NK-92 treated with Interleukin-12 subunit alpha and Interleukin-12 subunit beta, amount 100 ng/mL, for 24 hours (cell line): ENCODE measurements around the gene ADARB1.

Source experiments
- DNase-seq: peaks from one replicate; lab custom pipeline; 2025; lab: John Stamatoyannopoulos, UW

ADARB1 gene

GRCh38 chr21:45204395-45204794, 130.0 kb downstream of the ADARB1 start:
- DNase-seq = no peak

DNA sequence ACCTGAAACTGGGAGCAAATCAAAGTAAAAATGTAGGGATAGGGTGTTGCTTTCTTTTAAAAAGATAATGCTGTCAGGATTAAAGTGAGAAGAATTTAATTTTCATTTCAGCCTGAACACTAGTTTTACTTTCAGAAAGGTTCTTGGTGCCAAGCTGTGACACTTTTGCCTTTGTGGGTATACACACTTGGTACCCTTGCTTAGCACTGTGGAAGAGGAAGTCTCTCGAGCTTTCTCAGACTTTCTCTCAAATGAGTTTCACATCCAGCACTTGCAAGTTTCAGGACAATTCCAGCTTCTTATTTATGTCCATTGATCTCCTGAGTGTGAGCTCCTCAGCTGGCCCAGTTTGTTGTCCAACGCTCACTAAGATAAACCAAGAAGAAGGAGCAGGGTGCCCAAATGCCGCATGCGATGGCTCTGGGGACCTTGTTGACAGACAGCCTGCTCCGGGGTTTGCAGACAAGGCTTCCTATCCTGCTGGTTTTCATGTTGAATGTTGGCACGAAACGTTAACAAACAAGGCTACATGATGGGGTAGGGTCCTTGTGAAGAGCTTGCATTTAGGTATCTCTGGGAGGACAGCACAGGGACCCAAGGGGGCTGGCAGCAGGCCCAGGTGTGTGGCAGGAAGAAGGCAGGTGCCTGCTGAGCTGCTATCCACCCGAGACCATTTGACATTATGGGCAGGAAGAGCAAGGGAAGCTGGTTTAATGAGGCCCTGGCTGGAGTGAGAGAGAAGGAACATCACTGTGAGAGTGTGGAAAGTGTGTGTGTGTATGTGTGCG, 133.7 kb downstream of the ADARB1 start:
- no peak for DNase-seq

DNA sequence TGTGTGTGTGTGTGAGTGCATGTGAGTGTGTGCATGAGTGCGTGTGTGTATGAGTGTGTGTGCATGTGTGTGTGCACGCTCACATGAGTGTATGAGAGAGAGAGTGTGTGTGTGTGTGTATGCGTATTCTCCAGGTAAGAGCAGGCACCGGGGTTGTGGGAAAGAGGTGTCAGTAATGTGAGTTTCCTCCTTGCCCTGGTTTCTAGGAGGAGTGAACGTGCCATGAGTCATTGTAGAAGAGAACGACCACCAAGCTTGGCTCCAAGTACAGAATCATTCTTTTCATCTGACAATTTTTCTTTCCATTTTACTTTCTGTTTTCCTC, 134.2 kb downstream of the ADARB1 start:
- no peak for DNase-seq

- no peak for DNase-seq
These were observed 134.7 kb downstream of the ADARB1 start for GRCh38 chr21:45209046-45209445.

- DNase-seq = no peak
These were observed 135.4 kb downstream of the ADARB1 start for GRCh38 chr21:45209685-45210284.

DNA sequence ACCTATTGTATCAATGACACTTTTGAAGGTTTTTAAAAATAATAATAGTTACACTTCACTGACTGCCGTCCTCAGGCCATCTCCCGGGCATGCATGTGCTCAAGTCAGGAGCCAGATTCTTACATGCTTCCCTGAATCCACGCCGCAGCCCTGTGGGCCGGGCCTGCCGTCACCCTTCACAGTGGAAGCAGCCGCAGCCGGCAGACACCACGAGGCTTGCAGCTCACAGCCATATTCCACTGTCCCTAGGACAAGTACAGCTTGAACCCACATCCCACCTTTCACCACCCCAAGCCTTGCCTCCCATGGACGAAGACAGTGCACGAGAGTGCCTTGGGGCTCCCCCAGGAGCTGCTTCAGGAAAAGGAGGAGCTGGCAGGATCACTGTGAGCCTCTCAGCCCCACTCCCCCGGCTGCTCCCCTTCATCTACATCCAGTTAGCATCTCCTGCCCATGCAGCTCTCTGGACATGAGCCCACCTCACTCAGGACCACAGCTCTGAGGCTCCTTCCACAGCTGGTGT, 136.1 kb downstream of the ADARB1 start:
- no peak for DNase-seq

DNA sequence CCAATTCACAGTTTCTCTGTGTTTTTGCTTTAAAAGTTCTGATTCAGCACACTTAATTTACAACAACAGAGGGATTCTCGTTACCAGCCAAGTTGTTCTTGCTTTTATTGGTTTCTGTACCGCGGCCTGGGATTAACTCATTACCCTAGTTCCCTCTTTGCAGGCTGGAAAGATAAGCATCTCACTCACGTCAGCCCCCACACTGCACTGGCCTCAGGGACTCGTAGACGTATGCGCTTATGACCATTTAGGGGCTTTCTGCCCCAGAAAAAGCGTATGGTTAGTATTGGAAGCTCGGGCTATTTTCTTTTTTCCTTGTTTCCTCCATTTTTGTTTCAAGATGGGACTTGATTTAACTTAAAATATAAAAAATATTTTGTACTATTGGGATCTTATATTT, 137.3 kb downstream of the ADARB1 start:
- no peak for DNase-seq

DNA sequence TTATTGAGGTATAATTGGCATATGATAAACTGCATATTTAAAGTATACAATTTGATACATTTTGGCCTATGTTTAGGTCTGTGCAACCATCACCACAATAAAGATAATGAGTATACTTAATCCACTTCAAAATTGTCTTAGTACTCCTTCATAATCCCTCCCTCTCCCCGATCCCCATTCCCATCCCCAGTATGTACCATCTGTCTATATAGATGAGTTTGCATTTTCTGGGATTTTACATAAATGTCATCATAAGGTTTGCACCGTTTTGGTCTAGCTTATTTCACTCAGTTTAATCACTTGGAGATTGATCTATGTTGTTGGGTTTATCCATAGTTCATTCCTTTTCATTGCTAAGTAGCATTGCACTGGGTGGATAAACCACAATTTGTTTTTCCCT, 139.0 kb downstream of the ADARB1 start:
- no peak for DNase-seq

- DNase-seq = no peak
These were observed 140.8 kb downstream of the ADARB1 start for GRCh38 chr21:45215213-45215612.

DNA sequence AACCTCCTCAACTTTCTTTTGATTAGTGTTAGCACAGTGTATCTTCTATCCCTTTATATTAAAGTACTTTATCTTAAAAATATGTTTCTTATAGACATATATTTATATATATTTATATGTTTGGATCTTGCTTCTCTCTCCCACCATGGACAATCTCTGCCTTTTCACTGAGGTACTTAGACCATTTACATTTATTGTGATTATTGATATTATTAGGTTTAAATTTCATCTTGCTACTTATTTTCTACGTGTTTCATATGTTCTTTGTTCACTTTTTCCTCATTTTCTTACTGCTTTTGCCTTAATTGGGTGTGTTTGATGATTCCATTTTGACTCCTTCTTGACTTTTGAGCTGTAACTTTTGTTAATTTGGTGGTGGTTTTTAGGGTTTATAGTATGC, 142.6 kb downstream of the ADARB1 start:
- DNase-seq = no peak

DNA sequence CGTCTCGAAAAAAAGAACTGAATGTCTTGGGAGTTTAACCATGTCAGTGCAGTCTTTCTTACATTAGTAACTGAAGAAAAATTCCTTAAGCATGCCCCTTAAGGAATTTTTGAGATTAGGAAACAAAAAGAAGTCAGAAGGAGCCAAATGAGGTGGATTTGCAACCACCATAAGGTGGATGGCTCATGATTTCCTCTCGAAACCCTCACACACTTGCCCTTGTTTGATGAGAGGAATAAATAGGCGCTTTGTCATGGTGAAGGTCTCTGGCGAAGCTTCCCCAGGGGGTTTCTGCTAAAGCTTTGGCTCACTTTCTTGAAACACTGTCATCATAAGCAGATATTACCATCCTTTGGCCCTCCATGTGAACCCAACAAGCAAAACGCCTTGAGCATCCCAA, 145.1 kb downstream of the ADARB1 start:
- DNase-seq = no peak

DNA sequence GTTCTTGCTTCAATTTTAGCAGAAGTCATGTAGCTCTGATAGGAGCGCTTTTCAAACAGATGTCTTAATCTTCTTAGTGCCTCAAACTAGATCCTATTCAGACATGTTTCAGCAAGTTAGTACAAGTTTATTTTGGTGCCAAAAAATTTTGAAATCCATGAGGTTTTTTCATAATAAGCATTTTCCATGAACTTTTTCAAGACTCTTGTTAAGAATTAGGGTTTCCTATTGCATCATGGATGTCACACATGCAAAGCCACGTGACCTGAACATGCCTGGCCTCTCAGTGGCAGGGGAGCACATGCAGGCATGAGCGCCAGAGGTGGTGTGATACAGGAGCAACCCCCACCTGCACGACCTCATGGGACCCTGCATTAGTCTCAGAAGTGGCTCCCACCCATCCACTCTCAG, 145.7 kb downstream of the ADARB1 start:
- no peak for DNase-seq

DNA sequence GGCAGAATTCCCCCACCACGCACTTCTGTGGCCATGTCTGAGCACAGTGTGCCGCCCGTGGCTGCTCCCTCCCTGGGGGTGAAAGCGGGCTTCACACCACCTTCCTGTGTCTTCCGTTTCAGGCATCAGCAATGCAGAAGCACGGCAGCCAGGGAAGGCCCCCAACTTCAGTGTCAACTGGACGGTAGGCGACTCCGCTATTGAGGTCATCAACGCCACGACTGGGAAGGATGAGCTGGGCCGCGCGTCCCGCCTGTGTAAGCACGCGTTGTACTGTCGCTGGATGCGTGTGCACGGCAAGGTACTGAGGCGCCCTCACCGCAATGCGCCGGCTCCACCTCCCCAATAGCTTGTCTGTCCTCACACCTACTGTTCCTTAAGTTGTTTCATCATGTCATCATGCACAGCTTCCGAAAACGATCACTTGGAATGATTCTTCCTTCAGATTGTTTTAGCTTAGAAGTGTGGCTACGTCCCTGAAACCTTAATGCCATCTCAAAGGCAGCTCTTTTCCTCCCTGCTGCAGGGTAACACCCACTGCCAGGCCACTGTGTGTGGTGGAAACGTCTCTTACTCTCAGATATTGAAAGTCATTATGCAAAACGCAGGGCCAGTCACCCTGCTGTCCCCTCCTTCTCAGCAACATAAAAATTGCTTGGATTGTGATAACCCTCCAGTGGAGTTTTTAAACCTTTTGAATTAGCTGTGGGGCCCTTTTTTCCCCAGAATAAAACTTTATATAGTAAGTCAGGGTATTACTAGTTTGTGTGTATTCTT, 146.5 kb downstream of the ADARB1 start:
- no peak for DNase-seq

- no peak for DNase-seq
These were observed 147.6 kb downstream of the ADARB1 start for GRCh38 chr21:45222001-45222400.

GRCh38 chr21:45223236-45224185, 149.1 kb downstream of the ADARB1 start:
- no peak for DNase-seq

DNA sequence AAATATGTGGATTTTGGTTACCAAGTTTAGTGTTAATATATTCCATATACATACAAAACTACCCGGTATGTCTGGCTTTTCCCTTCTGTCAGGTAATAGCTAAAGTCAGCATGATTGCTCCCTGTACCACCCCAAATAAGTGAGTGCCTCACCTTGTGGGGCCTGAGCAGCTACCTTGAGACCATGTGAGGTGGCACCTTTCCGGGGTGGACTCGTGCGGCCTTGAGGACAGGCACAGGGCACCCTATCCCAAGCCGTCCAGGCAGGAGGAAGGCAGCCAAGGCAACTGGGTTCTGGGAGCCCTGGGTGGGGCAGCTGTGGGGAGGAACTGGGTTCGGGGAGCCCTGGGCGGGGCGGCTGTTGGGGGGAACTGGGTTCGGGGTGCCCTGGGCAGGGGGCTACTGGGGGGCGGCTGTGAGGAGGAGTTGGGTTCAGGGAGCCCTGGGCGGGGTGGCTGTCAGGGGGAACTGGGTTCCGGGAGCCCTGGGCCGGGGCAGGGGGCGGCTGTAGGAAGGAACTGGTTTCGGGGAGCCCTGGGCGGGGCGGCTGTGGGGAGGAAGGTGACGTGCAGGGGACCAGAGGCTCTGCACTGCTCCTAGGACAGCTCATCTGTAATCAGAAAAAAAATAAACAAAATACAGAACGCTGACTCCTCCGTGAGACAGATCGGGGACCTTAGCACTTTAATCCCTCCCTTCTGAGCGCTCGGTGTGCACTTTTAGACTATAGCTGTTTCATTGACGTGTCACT, 150.0 kb downstream of the ADARB1 start:
- no peak for DNase-seq

- DNase-seq = no peak
These were observed 150.8 kb downstream of the ADARB1 start for GRCh38 chr21:45225041-45225740.

DNA sequence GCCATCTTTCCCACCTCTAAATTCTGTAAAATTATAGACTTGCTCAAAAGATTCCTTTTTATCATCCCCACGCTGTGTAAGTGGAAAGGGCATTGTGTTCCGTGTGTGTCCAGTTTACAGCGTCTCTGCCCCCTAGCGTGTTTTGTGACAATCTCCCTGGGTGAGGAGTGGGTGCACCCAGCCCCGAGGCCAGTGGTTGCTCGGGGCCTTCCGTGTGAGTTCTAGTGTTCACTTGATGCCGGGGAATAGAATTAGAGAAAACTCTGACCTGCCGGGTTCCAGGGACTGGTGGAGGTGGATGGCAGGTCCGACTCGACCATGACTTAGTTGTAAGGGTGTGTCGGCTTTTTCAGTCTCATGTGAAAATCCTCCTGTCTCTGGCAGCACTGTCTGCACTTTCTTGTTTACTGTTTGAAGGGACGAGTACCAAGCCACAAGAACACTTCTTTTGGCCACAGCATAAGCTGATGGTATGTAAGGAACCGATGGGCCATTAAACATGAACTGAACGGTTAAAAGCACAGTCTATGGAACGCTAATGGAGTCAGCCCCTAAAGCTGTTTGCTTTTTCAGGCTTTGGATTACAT, 151.5 kb downstream of the ADARB1 start:
- DNase-seq = no peak

GRCh38 chr21:45226540-45227326, 152.4 kb downstream of the ADARB1 start:
- DNase-seq = peak; percentile 78
